Left lung (tissue), 10 donors: Measurements from ENCODE around the gene HSD11B1L. TPM values are rescaled to one million over a fixed set of nuclear protein-coding genes. Genes with fewer than 3 reads are reported as not detected.

Experiments
- ATAC-seq: fragments of 200-7000 bp; cut with Tn5 transposase; one replicate; pipeline ENCODE4 v1.9.1; 2020; ENCODE audit warnings: moderate library complexity
- DNase-seq, 4 donors: peaks; one replicate each; pipeline ENCODE4 v3.0.0-alpha.2; 2013 to 2020
- H3K27ac ChIP-seq, 2 donors: fragments of 200-600 bp; sonication (generic) in 1 of 2; one replicate each; pipeline versions ENCODE4 v1.5.0 to v1.8.0; 2020 to 2021
- H3K27me3 ChIP-seq, 2 donors: fragments of 200-600 bp; sonication (generic) in 1 of 2; one replicate each; pipeline versions ENCODE4 v1.5.0 to v1.8.0; 2020 to 2021
- H3K36me3 ChIP-seq, 2 donors: fragments of 200-600 bp; sonication (generic) in 1 of 2; one replicate each; pipeline versions ENCODE4 v1.5.0 to v1.8.0; 2020 to 2021
- H3K4me1 ChIP-seq, 2 donors: fragments of 200-600 bp; one replicate each; pipeline ENCODE4 v1.8.0; 2021
- H3K4me3 ChIP-seq, 2 donors: fragments of 200-600 bp; sonication (generic) in 1 of 2; one replicate each; pipeline versions ENCODE4 v1.5.0 to v1.8.0; 2020 to 2021; ENCODE audit warnings: mild to moderate bottlenecking in 1 of 2
- H3K9me3 ChIP-seq, 2 donors: fragments of 200-600 bp; sonication (generic) in 1 of 2; one replicate each; pipeline versions ENCODE4 v1.5.0 to v1.8.0; 2020 to 2021
- intact Hi-C, 2 donors: fragments of 100-400 bp; cut with DNase I; formaldehyde crosslinking; loops; one replicate each; pipeline versions ENCODE4 v1.11.2 to v1.14.2; 2022
- polyA plus RNA-seq, 6 donors: library from polyadenylated mRNA; unstranded; fragments of 120-200 nt; gene quantifications; one replicate each; pipeline ENCODE4 v1.2.1, GENCODE V29; 2013; ENCODE audit not compliant: insufficient read length in 6 of 6
- total RNA-seq, 2 donors: library from RNA; stranded (reverse); fragmentation: NEBNext Ultra II Directional; extraction: Animal tissue kit (Norgen Biotek cat#: 25700); gene quantifications; one replicate each; pipeline ENCODE4 v1.2.1, GENCODE V29; 2021
- TF ChIP-seq, protein P1 (sequence below), 2 donors: fragments of 200-600 bp; sonication (generic) in 1 of 2; IDR thresholded peaks; one replicate each; pipeline versions ENCODE4 v1.5.0 to v1.8.0; 2021; ENCODE audit warnings: antibody characterized with exemption in 2 of 2
- donor health status: DM: no; HTN: yes; CAD: no.
- donor health status: DM: no; HTN: no; CAD: no.

The HSD11B1L gene
- total and polyA plus RNA-seq, 8 donors: 5.8 to 12.2 (median 7.9) TPM

- Histone ChIP-seq H3K27me3 (no peaks in the 10 kb centered on the region), H3K36me3 (peaks cover 0 to 48% of the 10 kb centered on the region in 2 donors), H3K4me3 (peak overlapping the region; percentile 49 to 60), H3K4me1 (peaks cover 10 to 42% of the 10 kb centered on the region in 2 donors), H3K9me3 (no peaks in the 10 kb centered on the region), H3K27ac (peak overlapping the region; percentile 77 to 89)
- TF ChIP-seq, protein P1, sequence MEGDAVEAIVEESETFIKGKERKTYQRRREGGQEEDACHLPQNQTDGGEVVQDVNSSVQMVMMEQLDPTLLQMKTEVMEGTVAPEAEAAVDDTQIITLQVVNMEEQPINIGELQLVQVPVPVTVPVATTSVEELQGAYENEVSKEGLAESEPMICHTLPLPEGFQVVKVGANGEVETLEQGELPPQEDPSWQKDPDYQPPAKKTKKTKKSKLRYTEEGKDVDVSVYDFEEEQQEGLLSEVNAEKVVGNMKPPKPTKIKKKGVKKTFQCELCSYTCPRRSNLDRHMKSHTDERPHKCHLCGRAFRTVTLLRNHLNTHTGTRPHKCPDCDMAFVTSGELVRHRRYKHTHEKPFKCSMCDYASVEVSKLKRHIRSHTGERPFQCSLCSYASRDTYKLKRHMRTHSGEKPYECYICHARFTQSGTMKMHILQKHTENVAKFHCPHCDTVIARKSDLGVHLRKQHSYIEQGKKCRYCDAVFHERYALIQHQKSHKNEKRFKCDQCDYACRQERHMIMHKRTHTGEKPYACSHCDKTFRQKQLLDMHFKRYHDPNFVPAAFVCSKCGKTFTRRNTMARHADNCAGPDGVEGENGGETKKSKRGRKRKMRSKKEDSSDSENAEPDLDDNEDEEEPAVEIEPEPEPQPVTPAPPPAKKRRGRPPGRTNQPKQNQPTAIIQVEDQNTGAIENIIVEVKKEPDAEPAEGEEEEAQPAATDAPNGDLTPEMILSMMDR (IDR thresholded peaks at IDR 0.05): no peak
- intact Hi-C loops: no loop called here
- ATAC-seq (no peak), DNase-seq (peak in 2 of 4 donors; percentile 75 to 84)
Observed at GRCh38 chr19:5690955-5691821, 10.4 kb downstream of the HSD11B1L start.

GRCh38 chr19:5691822-5692722 is 11.2 kb downstream of the HSD11B1L start:
- Histone ChIP-seq H3K4me1 (peaks cover 10 to 38% of the 10 kb centered on the region in 2 donors), H3K4me3 (peak overlapping the region; percentile 49 to 60), H3K27me3 (no peaks in the 10 kb centered on the region), H3K27ac (peak overlapping the region; percentile 77 to 89), H3K36me3 (peaks cover 0 to 57% of the 10 kb centered on the region in 2 donors), H3K9me3 (no peaks in the 10 kb centered on the region)
- ATAC-seq: no peak
- DNase-seq: peak in 1 of 4 donors; percentile 80
- TF ChIP-seq, protein P1 (IDR thresholded peaks at IDR 0.05): no peak
- intact Hi-C loops: no loop called here

DNA sequence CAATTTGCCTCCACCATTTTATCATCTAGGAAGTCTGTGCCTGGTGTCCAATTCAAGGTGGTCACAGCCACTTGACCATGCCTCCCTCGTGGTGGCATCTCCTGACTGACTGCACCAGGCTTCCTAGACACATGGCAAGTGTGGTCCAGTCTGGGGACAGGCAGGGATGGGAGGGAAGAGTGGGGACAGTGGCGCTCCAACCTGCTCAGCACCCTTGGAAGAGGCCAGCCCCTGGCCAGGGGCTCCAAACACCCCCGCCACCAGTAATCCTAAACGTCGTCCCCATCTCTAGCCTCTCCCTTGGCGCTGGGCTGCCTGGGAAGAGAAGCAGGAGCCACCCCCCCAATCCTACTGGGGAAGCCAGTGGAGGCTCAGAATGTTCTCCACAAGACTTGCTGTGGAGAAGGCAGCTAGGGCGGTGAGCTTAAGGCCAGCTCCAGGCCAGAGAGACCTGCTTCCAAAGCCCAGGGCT is 11.9 kb downstream of the HSD11B1L start:
- DNase-seq (no peak), ATAC-seq (no peak)
- peaks cover 0 to 61% of the 10 kb centered on the region in 2 donors for H3K36me3 ChIP-seq
- no peak overlapping the region for H3K4me3 ChIP-seq
- TF ChIP-seq, protein P1 (IDR thresholded peaks at IDR 0.05): no peak
- no peaks in the 10 kb centered on the region for H3K9me3 ChIP-seq
- intact Hi-C loops: no loop called here
- no peaks in the 10 kb centered on the region for H3K27me3 ChIP-seq
- peaks cover 10 to 31% of the 10 kb centered on the region in 2 donors for H3K4me1 ChIP-seq
- H3K27ac ChIP-seq: no peak overlapping the region

DNA sequence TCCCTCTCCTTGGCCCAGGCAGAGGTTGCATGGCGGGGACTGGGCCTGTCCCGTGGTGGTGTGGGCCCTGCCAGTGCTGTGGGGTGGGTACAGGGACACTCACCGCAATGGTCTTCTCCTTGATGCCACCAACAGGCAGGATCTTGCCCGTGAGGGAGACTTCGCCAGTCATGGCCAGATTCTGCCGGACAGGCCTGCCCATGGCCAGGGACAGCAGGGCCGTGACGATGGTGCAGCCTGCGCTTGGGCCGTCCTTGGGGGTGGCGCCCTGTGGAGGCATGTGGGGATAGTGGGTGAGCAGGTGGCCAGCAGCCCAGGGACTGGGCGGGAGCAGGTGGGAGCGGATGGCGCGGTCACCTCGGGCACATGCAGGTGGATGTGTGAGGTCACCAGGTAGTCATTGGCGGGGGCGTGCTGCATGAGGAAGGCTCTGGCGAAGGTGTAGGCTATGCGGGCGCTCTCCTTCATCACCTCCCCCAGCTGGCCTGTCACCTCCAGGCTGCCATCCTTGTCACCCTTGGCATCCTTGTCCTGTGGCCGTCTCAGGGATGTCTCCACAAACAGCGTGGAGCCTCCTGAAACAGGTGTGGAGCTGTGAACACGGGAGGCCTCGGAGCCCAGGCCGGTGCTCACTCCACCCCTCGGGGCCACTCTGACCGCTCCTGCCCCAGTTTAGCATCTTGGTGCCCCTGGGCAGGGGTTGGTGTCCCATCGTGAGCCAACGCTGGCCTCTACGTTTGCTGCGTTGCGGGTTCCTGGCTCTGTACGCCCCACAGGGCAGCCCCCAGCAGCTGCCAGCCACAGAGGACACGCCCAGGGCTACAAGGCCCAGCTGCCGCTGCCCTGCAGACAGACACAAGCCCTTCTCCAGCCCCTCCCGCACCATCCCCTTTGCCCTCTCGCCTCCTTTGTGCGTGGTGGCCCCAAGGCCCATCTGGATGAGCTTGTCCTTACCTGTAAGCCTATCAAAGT is 12.7 kb downstream of the HSD11B1L start:
- intact Hi-C loops: no loop called here
- Histone ChIP-seq H3K4me1 (peaks cover 10 to 31% of the 10 kb centered on the region in 2 donors), H3K4me3 (no peak overlapping the region), H3K36me3 (peaks cover 0 to 68% of the 10 kb centered on the region in 2 donors), H3K27ac (no peak overlapping the region), H3K27me3 (no peaks in the 10 kb centered on the region), H3K9me3 (no peaks in the 10 kb centered on the region)
- TF ChIP-seq, protein P1 (IDR thresholded peaks at IDR 0.05): no peak
- ATAC-seq (no peak), DNase-seq (no peak)
